H54 (cell line): ENCODE results near the gene SH3TC2.

Experiments used
- DNase-seq: peaks from one replicate; pipeline ENCODE4 v3.0.0; 2011; ENCODE audit warnings: low spot score, mixed read lengths; ENCODE audit not compliant: insufficient read length
- FAIRE-seq: peaks from 3 replicates; lab custom pipeline; 2011; peaks lifted over from hg19 to GRCh38; lab: Jason Lieb, UNC
- POLR2A ChIP-seq: IDR thresholded peaks from 2 replicates; pipeline ENCODE4 v1.6.1; 2011; ENCODE audit warnings: low read depth, mild to moderate bottlenecking, low read length

The SH3TC2 gene

GRCh38 chr5:149011084-149011483 lies 51.8 kb downstream of the SH3TC2 start:
- FAIRE-seq (peak; percentile 70), DNase-seq (peak; percentile 77)
- no peak for TF ChIP-seq POLR2A

DNA sequence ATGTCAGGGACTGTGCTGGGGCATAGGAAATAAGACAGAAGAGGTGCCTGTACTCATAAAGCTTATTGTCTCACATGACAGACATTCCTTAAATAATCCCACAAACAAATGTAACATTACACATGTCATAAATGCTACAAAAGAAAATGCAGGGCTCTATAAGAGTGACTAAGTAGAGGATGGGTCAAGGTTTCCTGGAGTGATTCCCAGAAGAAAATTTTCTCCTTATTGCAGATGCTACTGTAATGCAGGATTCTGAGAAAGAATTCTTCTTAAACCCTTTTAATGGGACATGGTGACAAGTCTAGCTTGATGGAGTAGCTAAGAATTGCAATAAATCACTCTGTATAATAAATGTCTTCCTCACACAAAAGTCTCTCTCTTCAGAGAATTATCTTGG lies 55.7 kb downstream of the SH3TC2 start:
- DNase-seq (no peak), FAIRE-seq (no peak)
- no peak for TF ChIP-seq POLR2A

DNA sequence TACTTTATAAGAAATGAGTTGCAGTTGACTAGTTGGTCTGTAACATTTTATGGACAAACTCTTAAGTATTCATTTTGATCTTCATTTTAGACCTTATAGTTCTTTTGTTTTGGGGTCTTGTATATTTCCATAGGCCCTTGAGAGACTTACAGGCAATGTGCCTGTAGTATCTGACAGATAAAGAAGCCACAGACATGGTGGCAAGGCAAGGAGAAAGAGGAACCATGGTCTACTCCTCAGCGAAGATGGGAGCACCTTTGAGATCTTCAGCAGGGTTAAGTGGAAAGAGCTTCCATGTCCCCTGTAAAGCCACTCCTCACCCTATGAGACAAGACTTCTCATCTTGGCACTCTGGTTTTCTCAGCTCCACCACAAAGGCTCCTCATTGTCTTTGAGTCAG lies 56.4 kb downstream of the SH3TC2 start:
- TF ChIP-seq POLR2A, result no peak
- no peak for DNase-seq
- FAIRE-seq, result no peak

DNA sequence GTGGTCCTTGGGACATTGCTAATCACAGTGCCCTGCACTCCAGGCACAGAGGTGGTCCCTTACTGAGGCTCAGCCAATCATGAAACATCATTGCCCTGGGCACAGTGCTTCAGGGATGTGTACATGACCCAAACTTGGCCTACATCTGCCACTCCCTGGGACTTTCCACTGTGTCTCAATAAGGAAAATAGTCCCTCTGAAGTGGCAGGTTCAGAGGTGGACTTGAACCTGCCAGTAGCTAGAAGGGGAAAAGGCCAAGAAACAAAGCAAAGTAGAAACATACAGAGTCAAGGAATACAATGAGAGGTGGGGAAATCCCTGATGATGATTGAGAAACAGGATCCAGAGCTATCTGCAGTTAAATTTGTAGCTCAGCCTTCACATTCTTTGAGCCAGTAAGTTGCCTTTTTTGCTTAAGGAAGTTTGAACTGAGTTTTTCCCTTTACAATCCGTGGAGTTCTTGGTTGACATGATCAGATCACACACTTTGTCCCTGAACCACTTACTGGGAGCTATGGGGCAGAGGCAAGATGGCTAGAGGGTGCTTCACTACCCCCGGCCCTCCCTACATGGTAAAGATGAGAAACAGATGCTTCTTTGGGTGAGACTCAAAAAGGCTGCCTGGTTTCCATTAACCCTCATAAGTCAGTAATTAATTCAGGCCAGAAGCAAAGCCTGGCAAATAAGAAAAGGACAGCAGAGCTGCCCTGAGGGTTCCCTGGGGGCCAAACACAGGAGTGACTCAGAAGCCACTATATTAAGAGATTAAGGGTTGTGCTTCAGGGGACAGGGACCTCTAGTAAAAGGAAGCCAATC lies 57.6 kb downstream of the SH3TC2 start:
- FAIRE-seq, result no peak
- TF ChIP-seq POLR2A, result no peak
- DNase-seq, result no peak

GRCh38 chr5:149004559-149004958 lies 58.3 kb downstream of the SH3TC2 start:
- DNase-seq (no peak), FAIRE-seq (no peak)
- TF ChIP-seq POLR2A, result no peak

DNA sequence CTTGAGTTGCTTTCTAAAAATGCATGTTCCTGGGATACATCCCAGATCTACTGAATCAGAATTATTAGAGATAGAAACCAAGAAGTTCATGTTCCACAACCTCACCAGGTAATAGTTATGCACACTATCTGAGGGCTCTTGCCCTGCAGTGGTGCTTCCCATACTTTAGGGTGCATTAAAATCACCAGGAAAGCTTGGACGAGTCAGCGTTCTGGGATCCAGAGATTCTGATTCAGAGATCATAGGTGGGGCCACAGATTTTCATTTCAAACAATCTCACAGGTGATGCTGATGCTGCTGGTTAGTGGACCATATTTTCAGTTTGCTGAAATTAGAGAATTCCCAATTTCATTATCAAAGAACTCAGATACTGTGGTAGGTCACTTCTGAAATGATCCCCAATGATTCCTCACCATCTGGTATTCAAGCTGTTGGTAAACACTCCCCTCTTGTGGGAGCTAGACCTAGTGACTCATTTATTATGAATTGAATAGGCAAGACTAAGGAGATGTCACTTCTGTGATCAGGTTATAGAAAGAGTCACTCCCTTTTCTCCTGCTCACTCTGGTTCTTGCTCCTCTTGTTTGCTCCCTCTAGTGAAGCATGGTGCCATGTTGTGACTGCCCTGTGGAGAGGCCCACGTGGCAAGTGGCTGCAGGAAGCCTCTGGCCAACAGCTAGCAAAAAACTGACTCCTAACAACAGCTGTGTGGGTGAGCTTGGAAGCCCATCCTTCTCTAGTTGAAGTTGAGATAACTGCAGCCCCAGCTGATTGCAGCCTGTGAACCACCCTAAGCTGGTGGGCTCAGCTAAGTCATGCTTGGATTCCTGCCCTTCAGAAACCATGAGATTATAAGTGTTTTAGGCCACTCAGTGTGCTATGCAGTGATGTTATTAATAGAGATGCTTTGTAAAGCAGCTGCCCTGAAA lies 59.8 kb downstream of the SH3TC2 start:
- FAIRE-seq (no peak), DNase-seq (no peak)
- no peak for TF ChIP-seq POLR2A

- no peak for TF ChIP-seq POLR2A
- FAIRE-seq (peak; percentile 92), DNase-seq (no peak)
Measured at GRCh38 chr5:149002053-149002452, 60.8 kb downstream of the SH3TC2 start.

GRCh38 chr5:149001162-149001561 lies 61.7 kb downstream of the SH3TC2 start:
- FAIRE-seq (no peak), DNase-seq (no peak)
- no peak for TF ChIP-seq POLR2A

DNA sequence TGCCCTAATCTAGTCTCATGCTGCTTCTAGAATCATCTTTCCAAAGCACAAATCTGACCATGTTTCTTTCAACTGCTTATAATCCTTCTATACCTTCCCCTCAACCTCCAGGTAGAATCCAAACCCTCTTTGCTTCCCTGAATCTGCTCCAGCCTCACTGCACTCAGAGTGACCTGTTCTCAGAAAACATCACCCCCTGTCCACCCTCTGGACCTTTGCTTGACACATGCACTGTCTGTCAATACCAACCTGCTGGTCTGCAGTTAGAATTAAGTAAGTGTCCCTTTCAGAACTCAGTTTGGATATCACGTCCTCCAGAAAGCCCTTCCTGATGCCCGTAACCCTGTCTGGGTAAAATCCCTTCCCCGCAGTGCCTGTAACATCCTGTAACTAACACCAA lies 63.1 kb downstream of the SH3TC2 start:
- no peak for DNase-seq
- no peak for TF ChIP-seq POLR2A
- FAIRE-seq, result no peak

- TF ChIP-seq POLR2A, result no peak
- no peak for DNase-seq
- FAIRE-seq, result no peak
Measured at GRCh38 chr5:148998174-148998797, 64.6 kb downstream of the SH3TC2 start.

DNA sequence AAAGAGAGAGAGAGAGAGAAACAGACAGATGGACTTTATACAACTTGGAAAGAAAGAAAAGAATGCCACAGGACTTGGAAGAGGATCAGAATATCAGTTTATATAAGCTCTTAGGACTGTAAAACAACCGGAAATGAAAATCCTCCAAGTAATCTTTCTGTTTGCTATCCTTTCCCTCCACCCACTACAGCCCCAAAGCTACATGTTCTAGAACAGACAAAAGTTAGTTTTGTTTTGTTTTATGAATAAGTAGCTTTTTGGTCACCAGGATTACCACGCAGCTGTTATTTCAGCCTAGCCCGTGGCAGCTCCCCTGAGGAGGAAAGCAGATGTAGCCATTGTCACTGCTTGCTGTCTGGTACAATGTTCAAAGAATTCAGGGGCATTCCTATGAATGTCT lies 66.6 kb downstream of the SH3TC2 start:
- no peak for DNase-seq
- no peak for TF ChIP-seq POLR2A
- no peak for FAIRE-seq

DNA sequence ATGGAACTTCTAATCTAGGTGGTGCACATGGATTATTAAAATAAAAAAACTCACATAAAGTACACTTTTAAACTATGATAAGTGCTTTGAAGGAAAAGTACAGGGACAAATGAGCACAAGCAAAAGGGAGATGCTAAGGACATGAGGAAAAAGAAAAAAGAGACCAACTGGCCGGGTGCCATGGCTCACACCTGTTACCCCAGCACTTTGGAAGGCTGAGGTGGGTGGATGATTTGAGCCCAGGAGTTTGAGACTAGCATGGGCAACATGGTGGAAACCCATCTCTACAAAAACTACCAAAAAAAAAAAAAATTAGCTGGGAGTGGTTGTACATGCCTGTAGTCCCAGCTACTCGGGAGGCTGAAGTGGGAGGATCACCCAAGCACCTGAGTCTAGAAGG lies 67.1 kb downstream of the SH3TC2 start:
- DNase-seq, result no peak
- FAIRE-seq, result no peak
- TF ChIP-seq POLR2A, result no peak

DNA sequence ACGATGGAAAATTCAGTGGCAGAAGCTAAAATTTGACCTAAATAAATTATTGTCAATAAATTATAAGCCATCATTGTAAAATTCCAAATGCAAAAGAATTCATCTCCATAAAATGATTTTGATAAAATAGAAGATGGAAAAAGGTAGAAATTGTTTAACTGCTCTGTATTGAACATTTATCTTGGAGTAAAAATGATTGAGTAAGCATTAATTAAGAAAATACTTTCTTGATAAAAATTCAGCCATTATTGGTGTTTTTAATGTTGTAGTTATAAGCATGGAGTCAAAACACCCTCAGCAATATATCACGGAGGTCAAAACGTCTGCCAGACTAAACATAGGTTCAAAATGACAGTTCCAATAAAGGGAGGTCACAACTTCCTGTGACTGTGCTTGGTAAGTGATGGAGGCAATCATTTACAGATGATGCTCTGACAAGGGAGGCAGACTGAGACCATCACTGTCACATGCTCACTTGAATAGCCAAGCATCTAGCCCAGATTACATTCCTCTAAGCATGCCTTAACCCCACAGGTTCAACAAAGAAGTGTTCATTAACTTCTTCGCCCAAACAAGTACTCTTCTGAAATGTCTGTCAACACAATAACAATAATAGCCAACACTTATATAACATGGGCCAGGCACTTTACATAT lies 69.5 kb downstream of the SH3TC2 start:
- no peak for TF ChIP-seq POLR2A

More for the DNA sequence above, 69.5 kb downstream of the SH3TC2 start:
- DNase-seq (no peak), FAIRE-seq (no peak)
